GM12864 (cell line): Measurements from ENCODE around the gene PAX5.
"Not testable (repeated sequence)": the region's sequence is repeated elsewhere in the genome, so short reads cannot be mapped to it uniquely, and the experiment has no call there.

Experiments
- DNase-seq: peaks from one replicate; pipeline ENCODE4 v3.0.0-alpha.2; 2011; ENCODE audit warnings: low read depth
- H3K4me3 ChIP-seq: 2 replicates; pipeline ENCODE4 v1.5.1; 2011; ENCODE audit warnings: mild to moderate bottlenecking, low read depth, low read length, control low read depth
- CTCF ChIP-seq: IDR thresholded peaks from 2 replicates; pipeline ENCODE4 v1.5.1; 2011; ENCODE audit warnings: low read depth, mild to moderate bottlenecking, moderate library complexity, low read length, control low read depth, inconsistent platforms; ENCODE audit errors: missing control alignments

The PAX5 gene

GRCh38 chr9:36874261-36874660 is 159.8 kb downstream of the PAX5 start:
- DNase-seq, result no peak
- no peak overlapping the region for H3K4me3 ChIP-seq
- TF ChIP-seq CTCF, result no peak

GRCh38 chr9:36873247-36873875 is 160.7 kb downstream of the PAX5 start:
- no peak overlapping the region for H3K4me3 ChIP-seq
- peak; percentile 92 for TF ChIP-seq CTCF
- DNase-seq, result peak; percentile 51

DNA sequence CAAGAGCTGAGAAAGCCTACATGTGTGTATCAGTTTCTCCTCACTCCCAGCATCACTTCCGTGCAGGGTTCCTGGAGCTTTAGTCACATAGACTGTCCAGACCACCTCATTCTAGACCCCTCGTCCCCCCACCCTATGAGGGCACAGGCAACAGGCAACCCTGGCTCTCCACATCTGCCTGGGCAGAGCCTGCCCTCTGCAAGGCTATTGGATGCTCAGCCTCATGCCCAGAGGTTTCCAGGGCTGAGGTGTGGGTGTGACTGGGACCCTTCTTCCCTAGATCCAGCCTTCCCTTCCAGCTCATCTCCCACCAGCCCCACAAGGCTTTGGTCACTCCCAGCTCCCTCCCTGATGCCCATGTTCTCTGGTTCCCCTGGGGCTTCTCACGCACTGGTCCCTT is 161.4 kb downstream of the PAX5 start:
- no peak for DNase-seq
- TF ChIP-seq CTCF, result no peak
- no peak overlapping the region for H3K4me3 ChIP-seq

DNA sequence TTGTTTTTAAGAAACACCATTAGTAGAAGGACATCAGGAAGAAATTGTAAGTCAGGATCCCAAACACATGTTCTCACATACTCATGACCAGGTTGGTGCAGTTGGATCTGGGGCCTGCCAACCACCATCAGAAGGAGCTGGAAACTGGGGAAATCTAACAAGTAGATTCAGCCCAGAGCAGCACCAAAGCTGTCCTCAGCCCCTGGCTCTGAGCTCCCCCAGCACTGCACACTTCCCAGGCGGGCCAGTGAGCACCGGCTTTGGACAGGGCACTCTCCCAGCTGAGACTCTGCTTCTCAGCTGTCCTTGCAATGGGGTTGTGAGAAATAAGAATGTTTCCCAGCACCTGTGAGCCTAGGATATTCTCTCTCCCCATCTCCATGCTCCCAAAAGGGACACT is 162.5 kb downstream of the PAX5 start:
- DNase-seq, result no peak
- no peak for TF ChIP-seq CTCF
- no peak overlapping the region for H3K4me3 ChIP-seq

GRCh38 chr9:36870960-36871359 is 163.1 kb downstream of the PAX5 start:
- no peak overlapping the region for H3K4me3 ChIP-seq
- TF ChIP-seq CTCF, result no peak
- no peak for DNase-seq

DNA sequence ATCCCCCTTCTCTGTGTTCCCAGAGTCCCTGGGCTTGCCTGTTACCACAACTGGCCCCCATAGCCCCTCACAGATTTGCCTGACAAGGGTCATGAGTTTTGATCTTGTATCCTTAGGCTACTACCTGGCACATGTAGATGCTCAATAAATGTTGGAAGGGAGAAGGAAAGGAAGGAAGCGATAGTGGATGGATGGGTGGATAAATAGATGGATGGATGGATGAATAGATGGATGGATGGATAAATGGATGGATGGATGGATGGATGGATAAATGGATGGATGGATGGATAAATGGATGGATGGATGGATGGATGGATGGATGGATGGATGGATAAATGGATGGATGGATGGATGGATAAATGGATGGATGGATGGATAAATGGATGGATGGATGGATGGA is 164.5 kb downstream of the PAX5 start:
- DNase-seq, H3K4me3 ChIP-seq: not testable (repeated sequence)

GRCh38 chr9:36868586-36869282 is 165.3 kb downstream of the PAX5 start:
- TF ChIP-seq CTCF, result no peak
- H3K4me3 ChIP-seq, result no peak overlapping the region
- DNase-seq, result no peak
